Measurements from ENCODE around the gene RND2. TPM values are rescaled to one million over a fixed set of nuclear protein-coding genes. Genes with fewer than 3 reads are reported as not detected.
"Not testable (repeated sequence)": the region's sequence is repeated elsewhere in the genome, so short reads cannot be mapped to it uniquely, and the experiment has no call there.

RND2 gene
- total and polyA plus RNA-seq, 5 donors from 2014 or later, result 0.05 to 0.18 (median 0.08) TPM; not detected in 2

- Histone ChIP-seq H3K9me3 (ENCODE audit: control insufficient read depth in 2 of 2, low read length in 2 of 2) (no peaks in the 10 kb centered on the region), H3K4me3 (ENCODE audit: low read depth, low read length) (no peak overlapping the region), H3K4me1 (ENCODE audit: control insufficient read depth, insufficient read depth, low read length, poor library complexity, severe bottlenecking) (peaks cover 15% of the 10 kb centered on the region), H3K36me3 (ENCODE audit: control insufficient read depth, insufficient read depth, low read length) (peaks cover 43% of the 10 kb centered on the region), H3K27ac (ENCODE audit: insufficient read depth, low read length, poor library complexity, severe bottlenecking) (no peak overlapping the region), H3K27me3 (ENCODE audit: control insufficient read depth, insufficient read depth, low read length) (no peaks in the 10 kb centered on the region)
- no peaks in the 10 kb centered on the region for H3K9me3 Mint-ChIP-seq
- H3K4me3 Mint-ChIP-seq, result peak overlapping the region in 1 of 4 donors; percentile 25
- H3K36me3 Mint-ChIP-seq, result peaks cover 21% of the 10 kb centered on the region
- ATAC-seq (ENCODE audit: low read depth in 2 of 2) (no peak), DNase-seq (no peak)
- H3K27me3 Mint-ChIP-seq, result peaks cover 3% of the 10 kb centered on the region
- H3K4me1 Mint-ChIP-seq, result peaks cover 11 to 38% (median 20%) of the 10 kb centered on the region in 4 donors
- H3K27ac Mint-ChIP-seq, result no peak overlapping the region
Observed at GRCh38 chr17:42985225-42985624, 39.8 kb upstream of the RND2 start.

GRCh38 chr17:42989141-42989540, 35.9 kb upstream of the RND2 start:
- Mint-ChIP-seq H3K4me1 (peaks cover 0 to 14% (median 4%) of the 10 kb centered on the region in 4 donors), H3K4me3 (no peak overlapping the region), H3K9me3 (no peaks in the 10 kb centered on the region), H3K27me3 (no peaks in the 10 kb centered on the region), H3K36me3 (peaks cover 31% of the 10 kb centered on the region), H3K27ac (peak overlapping the region in 1 of 3 donors; percentile 15)
- Histone ChIP-seq H3K27me3 (ENCODE audit: control insufficient read depth, insufficient read depth, low read length) (no peaks in the 10 kb centered on the region), H3K4me1 (ENCODE audit: control insufficient read depth, insufficient read depth, low read length, poor library complexity, severe bottlenecking) (no peaks in the 10 kb centered on the region), H3K27ac (ENCODE audit: insufficient read depth, low read length, poor library complexity, severe bottlenecking) (no peak overlapping the region), H3K9me3 (ENCODE audit: control insufficient read depth in 2 of 2, low read length in 2 of 2) (no peaks in the 10 kb centered on the region), H3K4me3 (ENCODE audit: low read depth, low read length) (no peak overlapping the region), H3K36me3 (ENCODE audit: control insufficient read depth, insufficient read depth, low read length) (peaks cover 71% of the 10 kb centered on the region)
- DNase-seq, result no peak
- no peak for ATAC-seq (ENCODE audit: low read depth in 2 of 2)

- H3K36me3 Mint-ChIP-seq, result peaks cover 31% of the 10 kb centered on the region
- Histone ChIP-seq H3K27me3 (ENCODE audit: control insufficient read depth, insufficient read depth, low read length) (no peaks in the 10 kb centered on the region), H3K36me3 (ENCODE audit: control insufficient read depth, insufficient read depth, low read length) (peaks cover 74% of the 10 kb centered on the region), H3K9me3 (ENCODE audit: control insufficient read depth in 2 of 2, low read length in 2 of 2) (no peaks in the 10 kb centered on the region), H3K4me1 (ENCODE audit: control insufficient read depth, insufficient read depth, low read length, poor library complexity, severe bottlenecking) (no peaks in the 10 kb centered on the region), H3K27ac (ENCODE audit: insufficient read depth, low read length, poor library complexity, severe bottlenecking) (no peak overlapping the region), H3K4me3 (ENCODE audit: low read depth, low read length) (no peak overlapping the region)
- peak overlapping the region in 2 of 3 donors; percentile 4 to 15 for H3K27ac Mint-ChIP-seq
- no peak for ATAC-seq (ENCODE audit: low read depth in 2 of 2)
- peaks cover 4 to 8% (median 4%) of the 10 kb centered on the region in 4 donors for H3K4me1 Mint-ChIP-seq
- no peaks in the 10 kb centered on the region for H3K27me3 Mint-ChIP-seq
- DNase-seq, result no peak
- H3K4me3 Mint-ChIP-seq, result no peak overlapping the region
- H3K9me3 Mint-ChIP-seq, result no peaks in the 10 kb centered on the region
Observed at GRCh38 chr17:42989726-42990652, 35.0 kb upstream of the RND2 start.

GRCh38 chr17:42991471-42991870, 33.6 kb upstream of the RND2 start:
- Histone ChIP-seq H3K4me3 (ENCODE audit: low read depth, low read length) (no peak overlapping the region), H3K27ac (ENCODE audit: insufficient read depth, low read length, poor library complexity, severe bottlenecking) (no peak overlapping the region), H3K36me3 (ENCODE audit: control insufficient read depth, insufficient read depth, low read length) (peaks cover 66% of the 10 kb centered on the region), H3K4me1 (ENCODE audit: control insufficient read depth, insufficient read depth, low read length, poor library complexity, severe bottlenecking) (no peaks in the 10 kb centered on the region), H3K9me3 (ENCODE audit: control insufficient read depth in 2 of 2, low read length in 2 of 2) (no peaks in the 10 kb centered on the region), H3K27me3 (ENCODE audit: control insufficient read depth, insufficient read depth, low read length) (no peaks in the 10 kb centered on the region)
- Mint-ChIP-seq H3K27me3 (no peaks in the 10 kb centered on the region), H3K27ac (no peak overlapping the region), H3K9me3 (no peaks in the 10 kb centered on the region), H3K4me1 (peaks cover 0 to 10% (median 5%) of the 10 kb centered on the region in 4 donors), H3K4me3 (no peak overlapping the region), H3K36me3 (peaks cover 30% of the 10 kb centered on the region)
- ATAC-seq (ENCODE audit: low read depth in 2 of 2) (no peak), DNase-seq (no peak)

- DNase-seq (no peak), ATAC-seq (ENCODE audit: low read depth in 2 of 2) (no peak)
- Histone ChIP-seq H3K36me3 (ENCODE audit: control insufficient read depth, insufficient read depth, low read length) (peaks cover 54% of the 10 kb centered on the region), H3K27ac (ENCODE audit: insufficient read depth, low read length, poor library complexity, severe bottlenecking) (no peak overlapping the region), H3K4me1 (ENCODE audit: control insufficient read depth, insufficient read depth, low read length, poor library complexity, severe bottlenecking) (peaks cover 7% of the 10 kb centered on the region), H3K9me3 (ENCODE audit: control insufficient read depth in 2 of 2, low read length in 2 of 2) (no peaks in the 10 kb centered on the region), H3K4me3 (ENCODE audit: low read depth, low read length) (no peak overlapping the region), H3K27me3 (ENCODE audit: control insufficient read depth, insufficient read depth, low read length) (no peaks in the 10 kb centered on the region)
- no peak overlapping the region for H3K4me3 Mint-ChIP-seq
- peaks cover 2 to 13% (median 8%) of the 10 kb centered on the region in 4 donors for H3K4me1 Mint-ChIP-seq
- peaks cover under 1% of the 10 kb centered on the region for H3K27me3 Mint-ChIP-seq
- peaks cover 27% of the 10 kb centered on the region for H3K36me3 Mint-ChIP-seq
- no peaks in the 10 kb centered on the region for H3K9me3 Mint-ChIP-seq
- peak overlapping the region in 1 of 3 donors; percentile 31 for H3K27ac Mint-ChIP-seq
Observed at GRCh38 chr17:42992872-42993271, 32.2 kb upstream of the RND2 start.

- peaks cover 44% of the 10 kb centered on the region for H3K36me3 ChIP-seq (ENCODE audit: control insufficient read depth, insufficient read depth, low read length)
- not testable (repeated sequence) for H3K9me3 ChIP-seq (ENCODE audit: control insufficient read depth in 2 of 2, low read length in 2 of 2); H3K27me3 Mint-ChIP-seq; H3K9me3 Mint-ChIP-seq; H3K27ac ChIP-seq (ENCODE audit: insufficient read depth, low read length, poor library complexity, severe bottlenecking); H3K4me3 ChIP-seq (ENCODE audit: low read depth, low read length); H3K27me3 ChIP-seq (ENCODE audit: control insufficient read depth, insufficient read depth, low read length); H3K4me3 Mint-ChIP-seq; ATAC-seq (ENCODE audit: low read depth in 2 of 2); DNase-seq
- peak overlapping the region in 1 of 3 donors; percentile 49 for H3K27ac Mint-ChIP-seq
- H3K4me1 ChIP-seq (ENCODE audit: control insufficient read depth, insufficient read depth, low read length, poor library complexity, severe bottlenecking), result peaks cover 12% of the 10 kb centered on the region
- H3K4me1 Mint-ChIP-seq, result peaks cover 5 to 20% (median 15%) of the 10 kb centered on the region in 4 donors
- peaks cover 22% of the 10 kb centered on the region for H3K36me3 Mint-ChIP-seq
Observed at GRCh38 chr17:42993913-42994312, 31.1 kb upstream of the RND2 start.

DNA sequence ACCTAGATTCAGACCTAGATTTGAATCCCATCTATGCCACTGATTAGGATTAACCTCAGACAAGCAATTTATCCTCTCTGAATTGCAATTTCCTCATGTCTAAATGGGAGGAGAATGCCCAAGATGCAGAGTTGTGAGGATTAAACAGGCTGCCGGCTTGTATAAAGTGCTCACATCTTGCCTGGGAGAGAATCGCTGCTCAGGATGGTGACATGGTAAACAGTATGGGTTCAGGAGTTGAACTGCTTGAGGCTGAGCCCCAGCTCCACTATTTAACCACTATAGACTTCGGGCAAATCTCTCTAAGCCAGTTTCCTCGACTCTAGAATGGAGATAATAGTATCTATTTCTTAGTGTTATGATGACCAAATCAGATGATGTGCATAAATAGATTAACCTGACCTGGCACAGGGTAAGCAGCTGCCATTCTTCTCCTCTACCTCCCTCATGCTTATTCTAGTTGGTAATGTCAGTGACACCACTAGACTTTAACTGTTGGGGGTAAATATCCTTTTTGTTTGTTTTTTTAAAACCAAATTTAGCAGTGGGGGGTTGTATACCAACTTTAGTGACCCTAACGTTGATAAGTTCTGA, 27.5 kb upstream of the RND2 start:
- H3K4me3 ChIP-seq (ENCODE audit: low read depth, low read length), result peak overlapping the region; percentile 54
- H3K4me3 Mint-ChIP-seq, result peak overlapping the region; percentile 85 to 98 (median 95)

More for the DNA sequence above, 27.5 kb upstream of the RND2 start:
- Mint-ChIP-seq H3K27me3 (peaks cover 9% of the 10 kb centered on the region), H3K27ac (peak overlapping the region; percentile 96 to 99 (median 99)), H3K9me3 (no peaks in the 10 kb centered on the region), H3K4me1 (peaks cover 5 to 38% (median 25%) of the 10 kb centered on the region in 4 donors), H3K36me3 (peaks cover 22% of the 10 kb centered on the region)
- Histone ChIP-seq H3K27ac (ENCODE audit: insufficient read depth, low read length, poor library complexity, severe bottlenecking) (peak overlapping the region; percentile 96), H3K9me3 (ENCODE audit: control insufficient read depth in 2 of 2, low read length in 2 of 2) (no peaks in the 10 kb centered on the region), H3K27me3 (ENCODE audit: control insufficient read depth, insufficient read depth, low read length) (no peaks in the 10 kb centered on the region), H3K36me3 (ENCODE audit: control insufficient read depth, insufficient read depth, low read length) (peaks cover 29% of the 10 kb centered on the region), H3K4me1 (ENCODE audit: control insufficient read depth, insufficient read depth, low read length, poor library complexity, severe bottlenecking) (peaks cover 20% of the 10 kb centered on the region)
- DNase-seq, result no peak
- no peak for ATAC-seq (ENCODE audit: low read depth in 2 of 2)

Measured in CD4-positive, CD25-positive, alpha-beta regulatory T cell (primary cell).